Central memory CD4-positive, alpha-beta T cell (primary cell): Measurements from ENCODE around the gene LHX4.

ENCODE experiments used
- DNase-seq: peaks from one replicate; pipeline ENCODE4 v3.0.0; 2022

Gene LHX4

GRCh38 chr1:180312926-180313325 lies 82.9 kb downstream of the LHX4 start:
- DNase-seq: no peak

GRCh38 chr1:180327089-180327488 lies 97.0 kb downstream of the LHX4 start:
- no peak for DNase-seq
